ENCODE measurements around the gene NPHP4.

The NPHP4 gene

GRCh38 chr1:5939271-5940170, 52.7 kb downstream of the NPHP4 start:
- TF ChIP-seq, protein P1, sequence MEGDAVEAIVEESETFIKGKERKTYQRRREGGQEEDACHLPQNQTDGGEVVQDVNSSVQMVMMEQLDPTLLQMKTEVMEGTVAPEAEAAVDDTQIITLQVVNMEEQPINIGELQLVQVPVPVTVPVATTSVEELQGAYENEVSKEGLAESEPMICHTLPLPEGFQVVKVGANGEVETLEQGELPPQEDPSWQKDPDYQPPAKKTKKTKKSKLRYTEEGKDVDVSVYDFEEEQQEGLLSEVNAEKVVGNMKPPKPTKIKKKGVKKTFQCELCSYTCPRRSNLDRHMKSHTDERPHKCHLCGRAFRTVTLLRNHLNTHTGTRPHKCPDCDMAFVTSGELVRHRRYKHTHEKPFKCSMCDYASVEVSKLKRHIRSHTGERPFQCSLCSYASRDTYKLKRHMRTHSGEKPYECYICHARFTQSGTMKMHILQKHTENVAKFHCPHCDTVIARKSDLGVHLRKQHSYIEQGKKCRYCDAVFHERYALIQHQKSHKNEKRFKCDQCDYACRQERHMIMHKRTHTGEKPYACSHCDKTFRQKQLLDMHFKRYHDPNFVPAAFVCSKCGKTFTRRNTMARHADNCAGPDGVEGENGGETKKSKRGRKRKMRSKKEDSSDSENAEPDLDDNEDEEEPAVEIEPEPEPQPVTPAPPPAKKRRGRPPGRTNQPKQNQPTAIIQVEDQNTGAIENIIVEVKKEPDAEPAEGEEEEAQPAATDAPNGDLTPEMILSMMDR (IDR thresholded peaks at IDR 0.05; ENCODE audit: control insufficient read depth, extremely low read depth, insufficient read depth) = no peak
- no peak overlapping the region for H3K4me3 ChIP-seq (ENCODE audit: low read depth, low read length)
- DNase-seq (ENCODE audit: low read depth) = no peak

DNA sequence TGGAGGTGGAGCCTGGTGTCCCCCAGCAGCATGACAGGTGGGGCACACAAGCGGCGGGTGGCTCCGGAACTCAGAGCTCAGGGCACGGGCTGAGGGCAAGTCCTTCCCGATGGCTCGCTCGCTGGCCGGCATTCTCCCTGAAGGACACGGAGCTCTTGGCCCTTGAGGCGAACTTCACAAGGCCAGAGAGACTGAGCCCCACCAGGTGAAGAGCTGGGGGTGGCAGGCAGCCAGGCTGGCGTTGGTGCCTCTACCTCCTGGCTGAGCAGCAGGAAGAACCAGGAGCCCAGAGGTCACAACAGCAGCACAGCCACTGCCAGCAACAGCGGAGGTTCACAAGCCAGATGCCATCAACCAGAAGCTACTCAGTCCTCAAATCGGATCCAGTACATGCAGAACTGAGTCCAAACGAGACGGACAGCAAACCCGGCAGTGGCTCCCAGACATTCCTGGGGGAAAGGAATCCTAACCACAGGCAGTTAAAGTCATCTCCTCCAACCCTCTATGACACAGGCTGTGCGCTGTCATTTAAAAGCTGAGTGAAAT, 54.1 kb downstream of the NPHP4 start:
- no peak overlapping the region for H3K4me3 ChIP-seq (ENCODE audit: low read depth, low read length)
- no peak for DNase-seq (ENCODE audit: low read depth)
- TF ChIP-seq, protein P1 (IDR thresholded peaks at IDR 0.05; ENCODE audit: control insufficient read depth, extremely low read depth, insufficient read depth) = no peak

- no peak for DNase-seq (ENCODE audit: low read depth)
- TF ChIP-seq, protein P1 (IDR thresholded peaks at IDR 0.05; ENCODE audit: control insufficient read depth, extremely low read depth, insufficient read depth) = no peak
- no peak overlapping the region for H3K4me3 ChIP-seq (ENCODE audit: low read depth, low read length)
Observed at GRCh38 chr1:5937373-5937857, 54.8 kb downstream of the NPHP4 start.

GRCh38 chr1:5936621-5937372, 55.4 kb downstream of the NPHP4 start:
- H3K4me3 ChIP-seq (ENCODE audit: low read depth, low read length) = no peak overlapping the region
- no peak for DNase-seq (ENCODE audit: low read depth)
- TF ChIP-seq, protein P1 (IDR thresholded peaks at IDR 0.05; ENCODE audit: control insufficient read depth, extremely low read depth, insufficient read depth) = no peak

DNA sequence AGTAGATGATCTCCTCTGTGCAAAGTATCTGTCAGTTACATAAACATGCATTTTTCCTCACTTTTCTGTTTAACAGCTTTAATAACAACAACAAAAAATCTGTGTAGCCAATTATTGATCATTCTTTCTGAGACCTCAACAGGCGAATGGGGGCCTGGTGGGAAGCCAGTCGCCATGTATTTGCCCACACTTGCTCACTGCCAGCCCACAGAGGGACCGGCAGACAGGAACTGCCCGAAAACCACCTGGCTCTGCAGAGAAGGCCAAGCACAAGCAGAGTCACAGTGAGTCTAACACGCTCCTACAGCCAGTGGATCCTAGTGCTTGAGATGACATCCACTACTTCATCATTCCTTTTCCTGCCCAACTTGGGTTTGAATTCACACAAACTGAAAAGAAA, 56.1 kb downstream of the NPHP4 start:
- no peak overlapping the region for H3K4me3 ChIP-seq (ENCODE audit: low read depth, low read length)
- TF ChIP-seq, protein P1 (IDR thresholded peaks at IDR 0.05; ENCODE audit: control insufficient read depth, extremely low read depth, insufficient read depth) = no peak
- no peak for DNase-seq (ENCODE audit: low read depth)

GRCh38 chr1:5935026-5935425, 57.2 kb downstream of the NPHP4 start:
- DNase-seq (ENCODE audit: low read depth) = no peak
- TF ChIP-seq, protein P1 (IDR thresholded peaks at IDR 0.05; ENCODE audit: control insufficient read depth, extremely low read depth, insufficient read depth) = no peak
- no peak overlapping the region for H3K4me3 ChIP-seq (ENCODE audit: low read depth, low read length)
